DLD1 (cell line): ENCODE measurements around the gene GHITM.
"Not testable (repeated sequence)": the region's sequence is repeated elsewhere in the genome, so short reads cannot be mapped to it uniquely, and the experiment has no call there.

Experiments used
- in situ Hi-C: cut with HindIII; loops from 2 replicates; pipeline ENCODE4 v1.10.0; 2017; ENCODE audit warnings: low sequenced_read_pairs

The GHITM gene

DNA sequence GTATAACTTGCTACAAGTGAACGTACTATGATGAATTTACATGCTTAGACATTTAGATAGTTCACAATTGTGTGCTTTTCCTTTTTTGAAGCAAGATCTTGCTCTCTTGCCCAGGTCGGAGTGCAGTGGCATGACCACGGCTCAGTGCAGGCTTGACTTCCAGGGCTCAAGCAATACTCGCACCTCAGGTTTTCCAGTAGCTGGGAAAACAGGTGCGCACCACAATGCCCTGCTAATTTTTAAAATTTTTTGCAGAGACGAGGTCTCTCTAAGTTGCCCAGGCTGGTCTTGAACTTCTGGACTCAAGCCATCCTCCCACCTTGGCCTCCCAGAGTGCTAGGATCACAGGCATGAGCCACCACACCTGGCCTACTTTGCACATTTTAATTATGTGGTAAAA lies 36.1 kb downstream of the GHITM start:
- in situ Hi-C loops: no loop called here

DNA sequence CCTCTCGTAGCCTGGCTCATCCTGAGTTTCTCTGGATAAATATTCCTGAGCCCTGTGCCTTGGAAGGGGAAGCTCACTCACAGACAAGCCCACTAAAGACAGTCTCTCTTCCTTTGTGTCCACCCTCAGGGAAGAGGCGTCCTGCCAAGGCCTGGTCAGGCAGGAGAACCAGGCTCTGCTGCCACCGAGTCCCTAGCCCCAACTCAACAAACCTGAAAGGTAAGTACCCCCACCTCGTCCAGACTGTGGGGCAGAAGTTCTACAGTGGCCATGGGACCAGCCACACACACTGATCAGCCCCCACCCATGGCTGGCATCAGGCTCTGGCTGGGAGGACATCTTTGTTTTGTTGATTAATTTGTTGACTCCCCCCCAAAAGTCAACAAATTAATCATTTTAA lies 37.0 kb downstream of the GHITM start:
- in situ Hi-C loops: no loop called here

DNA sequence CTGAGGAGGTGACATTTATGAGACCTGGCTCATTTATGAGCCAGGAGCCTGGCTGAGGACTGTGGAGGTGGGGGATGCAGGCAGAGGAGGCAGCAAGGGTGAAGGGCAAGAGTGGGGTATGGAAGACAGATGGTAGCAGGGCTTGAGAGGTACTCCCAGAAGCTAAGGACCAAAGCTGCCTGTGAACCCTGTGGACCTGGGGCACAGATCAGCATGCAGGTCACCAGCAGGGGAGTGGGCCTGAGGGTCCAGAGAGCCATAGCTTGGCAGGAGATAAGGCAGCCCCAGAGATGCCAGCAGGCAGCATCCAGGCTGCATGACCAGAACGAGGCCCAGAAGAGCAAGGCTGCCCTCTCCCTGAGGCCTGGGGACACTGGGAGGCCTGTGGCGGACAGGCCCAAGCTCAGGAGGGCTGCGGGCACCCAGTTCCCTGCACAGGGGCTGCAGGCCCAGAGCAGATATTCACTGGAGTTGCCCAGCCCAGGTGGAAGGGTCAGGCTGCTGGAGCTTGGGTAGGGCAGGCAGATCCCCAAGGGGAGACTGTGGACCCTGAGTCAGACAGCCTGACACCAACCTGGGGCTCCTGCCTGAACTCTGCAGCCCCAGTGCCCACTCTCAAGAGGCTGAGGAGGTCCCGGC lies 37.6 kb downstream of the GHITM start:
- in situ Hi-C loops: no loop called here

DNA sequence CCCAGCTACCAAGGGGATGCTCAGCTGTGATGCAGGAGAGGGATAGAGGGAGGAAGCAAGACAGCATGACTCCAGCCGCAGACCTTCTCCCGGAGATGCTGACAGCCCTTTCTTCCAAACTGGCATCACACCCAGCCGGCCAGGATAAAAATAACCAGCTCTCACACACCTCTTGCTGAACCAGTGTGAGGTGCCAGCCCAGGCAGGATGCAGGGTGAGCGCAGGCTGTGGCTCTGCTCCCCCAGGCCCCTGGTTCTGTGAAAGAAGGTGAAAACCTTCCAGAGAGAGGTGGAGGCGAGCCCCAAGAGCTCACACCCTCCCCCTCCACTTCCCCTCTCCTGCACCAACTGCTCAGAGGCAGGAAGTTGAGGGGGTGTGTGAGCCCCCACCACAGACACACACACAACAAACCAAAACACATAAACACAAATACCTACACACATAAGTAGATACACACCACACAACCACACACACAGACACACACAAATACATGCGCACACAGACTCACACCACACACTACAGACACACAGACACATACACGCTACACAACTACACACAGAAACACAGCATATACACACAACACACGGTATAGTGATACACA lies 38.3 kb downstream of the GHITM start:
- in situ Hi-C loops: no loop called here

DNA sequence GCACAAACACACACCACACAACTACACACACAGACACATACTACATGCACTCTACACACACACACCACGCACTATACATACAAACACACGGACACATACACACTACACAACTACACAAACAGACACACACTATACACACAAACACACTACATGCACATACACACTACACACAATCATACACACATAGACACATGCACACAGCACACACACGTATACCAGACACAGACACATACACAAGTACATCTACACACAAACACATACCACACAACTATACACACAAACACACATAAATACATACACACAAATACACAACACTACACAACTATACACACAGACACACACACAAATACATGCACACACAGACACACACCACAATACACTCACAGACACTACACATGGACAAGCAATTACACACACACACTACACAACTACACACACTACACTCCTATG lies 38.9 kb downstream of the GHITM start:
- in situ Hi-C loops: no loop called here

DNA sequence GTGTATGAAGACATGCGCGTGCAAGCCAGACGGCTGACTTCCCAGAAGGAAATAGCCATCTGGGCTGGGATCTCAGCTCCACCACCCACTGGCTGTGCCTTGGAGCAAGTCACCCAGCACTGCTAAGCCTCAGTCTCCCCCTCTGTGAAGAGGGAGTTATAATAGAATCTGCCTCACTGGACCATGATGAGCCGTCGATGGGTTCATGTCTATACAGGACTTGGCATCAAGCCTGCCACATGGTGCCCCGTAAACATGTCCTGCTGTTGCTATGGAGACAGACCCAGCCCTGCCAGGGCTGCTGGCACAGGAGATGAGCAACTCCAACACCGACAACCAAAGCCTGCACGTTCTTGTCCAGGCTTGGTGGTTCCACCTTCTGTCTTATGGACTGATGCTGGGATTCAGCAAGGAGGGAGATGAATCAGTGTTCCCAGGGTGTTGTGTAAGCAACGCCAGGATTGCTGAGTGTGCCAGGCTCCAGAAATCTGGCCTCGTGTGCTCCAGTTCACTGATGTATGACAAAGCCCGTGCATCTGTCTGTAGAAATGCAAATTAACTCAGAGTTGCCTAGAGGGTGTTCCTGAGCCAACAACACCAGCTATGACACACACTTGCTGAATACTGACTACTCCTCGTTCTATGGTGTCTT lies 39.9 kb downstream of the GHITM start:
- in situ Hi-C loops: no loop called here

DNA sequence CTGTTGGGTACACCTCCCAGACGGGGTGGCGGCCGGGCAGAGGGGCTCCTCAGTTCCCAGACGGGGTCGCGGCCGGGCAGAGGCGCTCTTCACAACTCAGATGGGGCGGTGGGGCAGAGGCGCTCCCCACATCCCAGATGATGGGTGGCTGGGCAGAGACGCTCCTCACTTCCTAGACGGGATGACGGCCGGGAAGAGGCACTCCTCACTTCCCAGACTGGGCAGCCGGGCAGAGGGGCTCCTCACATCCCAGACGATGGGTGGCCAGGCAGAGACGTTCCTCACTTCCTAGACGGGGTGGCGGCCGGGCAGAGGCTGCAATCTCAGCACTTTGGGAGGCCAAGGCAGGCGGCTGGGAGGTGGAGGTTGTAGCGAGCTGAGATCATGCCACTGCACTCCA lies 41.1 kb downstream of the GHITM start:
- in situ Hi-C loops: not testable (repeated sequence)

DNA sequence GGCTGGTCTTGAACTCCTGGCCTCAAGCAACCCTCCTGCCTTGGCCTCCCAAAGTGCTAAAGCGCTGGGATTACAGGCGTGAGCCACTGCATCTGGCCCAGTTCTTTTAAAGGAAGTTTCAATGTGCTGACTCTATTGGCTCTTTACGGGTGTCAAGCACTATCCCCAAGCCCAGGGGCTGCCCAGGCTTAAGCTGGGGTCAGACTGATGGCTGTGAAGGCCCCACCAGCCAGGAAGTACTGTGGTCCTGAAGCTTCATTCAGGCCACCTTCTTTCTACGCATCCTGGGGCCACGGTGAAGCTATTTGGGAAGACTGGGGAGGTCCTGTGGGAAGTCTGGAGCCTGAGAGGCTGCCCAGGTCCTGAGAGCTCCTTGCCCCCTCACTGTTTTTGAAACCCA lies 42.3 kb downstream of the GHITM start:
- in situ Hi-C loops: no loop called here

DNA sequence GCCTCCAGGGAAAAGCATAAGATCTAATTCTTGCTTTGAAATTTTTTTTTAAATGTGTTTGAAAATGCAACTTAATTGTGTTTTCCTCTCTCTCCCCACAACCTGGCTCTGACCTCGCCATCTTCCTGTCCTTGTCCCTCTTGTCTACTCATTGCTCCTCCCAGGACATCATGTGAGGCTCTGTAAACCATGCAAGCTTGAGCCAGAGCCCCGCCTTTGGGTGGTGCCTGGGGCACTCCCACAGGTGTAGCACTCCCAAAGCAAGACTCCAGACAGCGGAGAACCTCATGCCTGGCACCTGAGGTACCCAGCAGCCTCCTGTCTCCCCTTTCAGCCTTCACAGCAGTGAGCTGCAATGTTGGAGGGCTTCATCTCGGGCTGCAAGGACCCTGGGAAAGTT lies 45.2 kb downstream of the GHITM start:
- in situ Hi-C loops: no loop called here

DNA sequence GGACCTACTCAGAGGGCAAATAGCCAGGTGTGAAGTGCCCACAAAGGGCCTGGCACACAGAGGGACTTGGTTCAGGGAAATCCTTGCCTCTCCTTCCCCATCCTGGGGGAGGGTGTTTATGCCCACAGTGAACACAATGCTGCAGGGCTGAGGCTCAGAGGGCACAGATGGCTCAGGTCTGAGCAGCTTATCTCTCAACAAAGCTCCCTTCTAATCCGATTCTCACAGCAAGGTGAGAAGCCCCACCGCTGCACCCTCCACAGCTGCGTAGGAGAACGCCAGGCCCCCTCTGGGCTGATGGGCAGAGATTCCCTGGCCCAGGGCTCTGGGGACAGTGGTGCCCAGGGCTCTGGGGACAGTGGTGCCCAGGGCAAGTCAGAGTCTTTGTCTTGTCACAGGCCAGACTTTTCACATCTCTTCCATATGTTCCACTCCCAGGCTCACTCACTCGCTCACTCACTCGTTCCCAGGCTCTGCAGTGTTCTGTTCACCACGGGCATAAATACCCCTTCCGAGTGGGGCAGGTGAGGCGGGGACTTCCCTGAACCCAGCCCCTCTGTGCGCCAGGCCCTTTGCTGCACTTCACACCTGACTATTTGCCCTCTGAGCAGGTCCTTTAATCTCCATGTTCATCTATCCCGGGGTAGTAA lies 46.3 kb downstream of the GHITM start:
- in situ Hi-C loops: no loop called here

DNA sequence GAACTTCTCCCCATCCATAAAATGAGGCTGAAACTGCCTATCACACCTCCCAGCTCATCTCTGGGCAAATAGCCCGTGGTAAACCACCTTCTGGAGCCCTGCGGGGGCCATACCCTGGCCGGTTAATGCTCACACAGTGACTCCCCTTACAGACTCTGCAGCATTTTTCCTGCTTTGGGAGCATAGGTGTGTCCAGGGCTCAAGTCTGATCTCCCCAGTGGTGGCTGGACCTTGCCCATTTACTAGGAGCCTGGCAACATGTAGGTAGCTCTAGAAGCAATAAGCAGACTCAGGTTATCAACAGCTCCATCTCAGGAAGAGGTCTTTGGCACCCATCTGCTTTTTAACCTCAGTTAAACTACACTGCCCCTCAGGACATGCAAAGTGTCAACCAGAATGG lies 49.5 kb downstream of the GHITM start:
- in situ Hi-C loops: no loop called here

DNA sequence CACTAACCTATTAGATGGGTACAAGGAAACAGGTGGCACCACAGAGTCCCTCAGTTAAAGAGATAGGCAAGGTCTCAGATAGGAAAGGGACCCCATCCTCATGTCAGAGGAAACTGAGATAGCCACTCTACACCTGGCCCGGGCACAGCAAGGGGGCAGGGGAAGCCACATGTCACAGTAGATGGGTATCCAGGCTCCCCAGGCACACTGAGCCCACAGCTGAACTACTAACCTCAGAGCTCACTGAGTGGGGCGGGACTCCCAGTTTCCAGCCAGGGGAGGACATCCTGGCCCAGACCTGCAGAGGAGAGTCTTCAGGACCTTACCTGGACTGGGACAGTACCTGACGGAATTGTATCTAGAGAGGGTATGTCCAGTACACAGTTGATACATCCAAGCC lies 51.3 kb downstream of the GHITM start:
- in situ Hi-C loops: no loop called here

DNA sequence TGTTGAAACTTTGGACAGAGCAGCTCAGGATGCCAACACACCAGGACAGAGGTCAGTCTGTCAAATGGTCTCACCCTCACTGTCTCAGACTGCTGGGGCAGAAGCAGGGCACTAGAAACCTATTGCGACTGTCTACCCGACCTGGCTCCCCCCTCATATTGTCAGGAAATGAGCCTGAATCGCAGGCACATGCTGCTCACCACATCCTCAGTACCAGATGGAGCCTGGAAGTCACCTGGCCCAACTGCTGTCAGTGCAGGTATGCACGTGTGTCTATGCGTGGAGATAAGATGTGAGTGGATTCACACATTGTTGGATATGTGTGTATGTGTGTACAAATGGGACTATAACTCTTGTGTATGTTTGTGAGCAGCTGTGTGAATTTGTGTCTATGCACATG lies 51.8 kb downstream of the GHITM start:
- in situ Hi-C loops: no loop called here

DNA sequence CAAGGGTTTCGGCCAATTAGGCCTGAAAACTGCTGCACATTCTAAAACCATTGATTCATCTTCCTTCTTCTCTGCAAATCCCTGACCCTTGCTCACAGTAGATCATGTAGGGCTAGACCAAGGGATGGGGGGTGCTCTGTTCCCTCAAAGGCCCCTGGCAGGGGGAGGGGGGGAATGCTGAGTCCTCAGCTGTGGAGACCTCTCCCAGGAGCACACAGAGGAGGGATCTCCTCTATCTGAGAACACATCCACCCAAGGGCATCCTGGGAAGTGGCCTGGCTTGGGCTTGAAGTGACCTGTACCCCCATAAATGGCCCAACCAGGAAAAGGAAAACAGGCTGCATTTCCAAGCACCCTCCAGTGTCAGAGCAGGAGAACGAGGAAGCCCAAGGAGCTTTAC lies 54.0 kb downstream of the GHITM start:
- in situ Hi-C loops: no loop called here

DNA sequence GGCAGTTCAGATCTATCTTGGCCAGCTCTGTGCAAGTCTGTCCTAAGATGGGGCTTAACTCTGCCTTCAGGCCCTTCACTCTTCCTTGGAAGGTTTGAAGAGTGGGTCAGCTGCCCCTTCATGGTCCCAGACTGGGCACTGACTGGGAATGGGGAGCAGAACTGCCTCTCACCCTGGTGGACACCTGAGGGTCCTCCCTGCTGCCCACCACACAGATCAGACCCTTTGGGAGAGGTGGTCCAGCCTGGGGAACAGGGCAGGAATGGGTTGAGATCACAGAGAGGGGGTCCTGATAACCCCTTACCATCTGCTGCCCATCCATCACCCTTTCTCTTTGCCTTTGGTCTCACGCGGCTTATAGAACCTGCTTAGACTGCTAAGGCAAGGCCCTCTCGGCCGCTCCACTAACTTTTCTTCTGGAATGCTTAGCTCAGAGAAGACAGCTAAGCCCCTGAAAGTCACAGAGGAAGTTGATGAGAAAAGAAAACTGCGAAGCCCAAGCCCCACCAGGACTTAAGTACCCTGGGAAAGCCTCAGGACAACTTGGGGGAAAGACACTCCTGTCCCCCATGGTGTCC lies 54.6 kb downstream of the GHITM start:
- in situ Hi-C loops: no loop called here

DNA sequence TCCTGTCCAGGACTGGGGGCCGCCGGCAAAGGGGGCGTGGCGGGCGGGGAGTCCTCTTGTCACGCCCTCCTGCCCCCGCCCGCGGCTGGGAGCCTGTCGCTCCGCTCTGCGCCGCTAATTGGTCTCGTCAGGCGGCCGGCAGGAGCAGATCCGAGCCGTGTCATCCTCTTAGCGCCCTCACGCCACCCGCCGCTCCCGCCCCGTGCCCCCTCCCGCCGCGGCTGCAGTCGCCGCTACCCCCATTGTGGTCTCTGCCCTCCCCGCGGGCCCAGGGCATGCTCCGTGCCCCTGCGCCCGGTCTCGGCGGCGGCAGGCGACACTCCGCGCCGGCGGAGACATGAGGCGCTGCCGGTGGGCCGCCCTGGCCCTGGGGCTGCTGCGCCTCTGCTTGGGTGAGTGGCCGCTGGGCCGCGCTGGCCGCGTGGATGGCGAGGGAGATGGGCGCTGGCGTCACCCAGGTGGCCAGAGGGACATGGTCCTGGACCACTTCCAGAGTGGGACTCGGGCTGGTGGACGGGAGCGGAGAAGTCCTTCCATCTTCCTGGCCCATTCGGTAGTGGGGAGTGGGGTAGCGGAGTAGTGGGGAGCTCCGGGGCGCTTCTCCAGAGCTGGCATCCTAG lies 55.2 kb downstream of the GHITM start, which contains the start of gene CDHR1:
TSS of gene CDHR1 (plus strand) at position 114 of the 620 bp plus-strand sequence. CDS start at position 338, 224 bp downstream.
- in situ Hi-C loops: no loop called here

DNA sequence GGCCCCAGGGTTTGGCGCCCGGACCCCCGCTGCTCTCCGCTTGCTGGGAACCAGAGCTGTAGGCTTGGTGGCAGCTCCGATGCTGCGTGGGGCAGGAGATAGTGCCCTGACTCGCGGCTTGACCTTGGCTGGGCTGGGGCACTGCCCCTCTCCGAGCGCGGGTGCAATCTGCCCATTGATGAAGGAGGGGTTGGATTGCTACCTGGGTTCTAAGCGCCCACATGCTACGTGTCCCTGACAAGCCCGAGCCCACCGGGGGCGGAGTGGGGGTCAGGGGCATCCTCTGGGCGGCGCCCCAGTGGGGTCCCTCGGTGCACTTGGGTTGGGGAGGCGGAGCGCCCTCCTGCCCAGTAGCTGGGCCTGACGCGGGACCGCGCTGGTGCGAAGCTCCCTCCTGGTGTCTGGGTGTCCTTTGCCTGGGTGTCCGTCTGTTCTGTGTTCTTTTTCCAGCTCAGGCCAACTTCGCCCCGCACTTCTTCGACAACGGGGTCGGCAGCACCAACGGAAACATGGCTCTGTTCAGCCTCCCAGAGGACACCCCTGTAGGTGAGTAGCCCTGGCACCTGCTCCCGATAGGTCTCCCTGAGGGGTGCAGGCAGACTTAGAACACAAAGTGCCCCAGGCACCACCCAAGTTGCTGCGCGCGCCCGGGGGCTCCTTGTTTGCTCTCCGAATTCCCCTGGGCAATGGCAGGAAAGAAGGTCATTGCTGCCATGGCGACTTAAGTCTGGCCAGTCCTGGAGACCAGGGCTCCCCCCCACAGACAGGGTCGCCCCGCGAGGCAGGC lies 55.9 kb downstream of the GHITM start:
- in situ Hi-C loops: no loop called here

DNA sequence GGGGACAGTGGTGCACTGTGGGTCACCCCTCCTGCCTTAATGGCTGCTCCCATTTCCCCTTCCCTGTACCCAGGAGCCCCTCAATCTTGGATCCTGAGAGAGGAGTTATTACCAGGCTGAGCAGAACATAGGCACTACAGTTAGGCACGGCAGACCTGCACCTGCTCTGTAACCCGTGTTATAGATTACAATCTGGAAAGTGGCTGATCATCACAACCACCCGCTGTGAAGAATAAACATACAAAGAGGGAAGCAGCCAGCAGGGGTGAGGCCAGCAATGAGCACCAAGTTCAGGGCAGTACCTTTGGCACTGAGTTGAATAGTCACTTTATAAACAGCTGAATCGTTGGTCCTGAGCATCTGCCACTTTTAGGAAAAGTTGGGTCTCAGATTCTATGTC lies 56.8 kb downstream of the GHITM start:
- in situ Hi-C loops: no loop called here

DNA sequence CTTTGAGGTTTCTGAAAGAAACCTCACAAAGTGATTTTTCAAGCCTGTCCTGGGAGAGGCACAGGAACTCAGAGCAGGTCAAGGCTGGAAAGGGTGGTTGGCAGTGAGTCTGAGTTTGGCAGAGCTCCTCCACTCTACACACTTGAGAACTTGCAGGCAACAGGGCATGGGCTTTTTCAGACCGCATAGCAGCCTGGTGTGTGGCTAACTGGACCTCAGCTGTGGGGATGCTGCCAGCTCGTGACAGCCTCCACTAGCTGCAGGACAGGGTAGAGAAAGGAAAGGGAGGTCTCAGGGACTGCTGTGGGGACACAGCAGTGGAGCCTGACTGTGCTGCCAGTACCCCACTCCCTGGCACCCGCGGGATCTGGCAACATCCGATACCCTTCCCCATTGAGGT lies 57.6 kb downstream of the GHITM start:
- in situ Hi-C loops: no loop called here

DNA sequence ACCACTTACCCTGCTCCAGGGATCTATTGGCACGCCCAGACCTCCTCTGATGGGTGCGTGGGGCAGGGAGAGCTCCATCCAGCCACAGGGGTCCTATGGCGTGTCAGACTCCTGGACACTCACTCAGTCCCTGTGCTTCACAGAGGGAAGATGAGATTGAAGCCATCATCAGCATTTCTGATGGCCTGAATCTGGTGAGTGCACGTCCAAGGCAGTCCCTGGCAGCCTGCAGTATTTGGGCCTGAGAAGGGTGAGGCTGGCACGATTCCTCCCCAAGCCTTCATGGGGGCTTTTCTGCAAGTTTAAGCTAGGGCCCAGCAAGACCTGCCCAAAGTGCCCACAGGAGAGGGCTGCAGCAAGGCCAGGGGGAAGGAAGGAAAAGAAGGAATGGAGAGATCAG lies 58.3 kb downstream of the GHITM start:
- in situ Hi-C loops: no loop called here
